RWPE2 (cell line): ENCODE data around the gene UCHL3.

Source experiments
- ATAC-seq: fragments of 200-7000 bp; cut with Tn5 transposase; 3 replicates; pipeline ENCODE4 v1.9.1; 2021; ENCODE audit warnings: low read depth
- DNase-seq: peaks from one replicate; pipeline ENCODE4 v3.0.0-alpha.2; 2020; ENCODE audit warnings: low spot score
- H3K27ac ChIP-seq: fragments of 450-650 bp; 2 replicates; pipeline ENCODE4 v1.5.1; 2017; ENCODE audit warnings: mild to moderate bottlenecking; ENCODE audit not compliant: poor library complexity, severe bottlenecking
- H3K27me3 ChIP-seq: fragments of 250-450 bp; sonication (Bioruptor Pico); 2 replicates; pipeline ENCODE4 v1.5.1; 2021; ENCODE audit warnings: mild to moderate bottlenecking, moderate library complexity; ENCODE audit not compliant: insufficient read depth, poor library complexity, severe bottlenecking
- H3K36me3 ChIP-seq: fragments of 250-450 bp; sonication (Bioruptor Pico); 2 replicates; pipeline ENCODE4 v1.5.1; 2020; ENCODE audit warnings: low read depth, mild to moderate bottlenecking, moderate library complexity
- H3K4me1 ChIP-seq: fragments of 250-450 bp; sonication (Bioruptor Pico); 2 replicates; pipeline ENCODE4 v1.5.1; 2021; ENCODE audit warnings: mild to moderate bottlenecking, moderate library complexity; ENCODE audit not compliant: insufficient read depth, poor library complexity, severe bottlenecking
- H3K4me3 ChIP-seq: fragments of 250-450 bp; sonication (Bioruptor Pico); 2 replicates; pipeline ENCODE4 v1.5.1; 2021; ENCODE audit warnings: mild to moderate bottlenecking, moderate library complexity; ENCODE audit not compliant: severe bottlenecking
- H3K9me3 ChIP-seq: fragments of 250-450 bp; sonication (Bioruptor Pico); 2 replicates; pipeline ENCODE4 v1.5.1; 2021; ENCODE audit warnings: mild to moderate bottlenecking, moderate library complexity; ENCODE audit not compliant: severe bottlenecking
- CTCF ChIP-seq: fragments of 450-650 bp; IDR thresholded peaks from one replicate; pipeline ENCODE4 v1.5.1; 2017; ENCODE audit warnings: mild to moderate bottlenecking, moderate library complexity; ENCODE audit not compliant: poor library complexity, severe bottlenecking

UCHL3 gene

DNA sequence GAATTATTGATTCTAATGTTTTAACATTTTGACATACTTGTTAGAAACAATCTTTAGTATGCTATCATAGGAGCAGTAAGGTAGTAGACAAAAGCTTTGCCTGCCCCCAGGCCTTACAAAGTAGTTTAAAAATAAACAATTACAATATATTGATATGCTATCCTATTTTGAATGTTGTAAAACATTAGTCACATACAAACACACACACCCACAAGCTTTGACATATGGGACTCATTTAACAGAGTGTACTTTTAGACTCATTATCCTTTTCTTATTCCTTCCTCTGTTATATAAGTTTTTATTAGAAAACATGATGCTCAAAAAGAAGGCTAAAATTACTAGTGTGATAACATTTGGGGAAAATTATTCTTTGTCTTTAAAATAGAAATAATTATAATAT is 33.5 kb downstream of the UCHL3 start:
- Histone ChIP-seq H3K4me3 (no peak overlapping the region), H3K4me1 (no peaks in the 10 kb centered on the region), H3K27ac (no peak overlapping the region), H3K36me3 (peaks cover 8% of the 10 kb centered on the region), H3K9me3 (no peaks in the 10 kb centered on the region), H3K27me3 (no peaks in the 10 kb centered on the region)
- TF ChIP-seq CTCF: no peak
- DNase-seq (no peak), ATAC-seq (no peak)

GRCh38 chr13:75585153-75585552 is 35.6 kb downstream of the UCHL3 start:
- H3K9me3 ChIP-seq: no peaks in the 10 kb centered on the region
- H3K27ac ChIP-seq: no peak overlapping the region
- H3K4me3 ChIP-seq: no peak overlapping the region
- peaks cover 8% of the 10 kb centered on the region for H3K36me3 ChIP-seq
- ATAC-seq: no peak
- no peaks in the 10 kb centered on the region for H3K4me1 ChIP-seq
- no peak for TF ChIP-seq CTCF
- DNase-seq: no peak
- H3K27me3 ChIP-seq: no peaks in the 10 kb centered on the region

- H3K4me1 ChIP-seq: no peaks in the 10 kb centered on the region
- TF ChIP-seq CTCF: no peak
- no peak for ATAC-seq
- no peak overlapping the region for H3K4me3 ChIP-seq
- H3K27me3 ChIP-seq: no peaks in the 10 kb centered on the region
- no peak overlapping the region for H3K27ac ChIP-seq
- H3K9me3 ChIP-seq: no peaks in the 10 kb centered on the region
- H3K36me3 ChIP-seq: peaks cover 22% of the 10 kb centered on the region
- no peak for DNase-seq
Observed at GRCh38 chr13:75587679-75588078, 38.1 kb downstream of the UCHL3 start.

GRCh38 chr13:75596657-75597182 is 47.1 kb downstream of the UCHL3 start:
- no peak for ATAC-seq
- H3K4me3 ChIP-seq: no peak overlapping the region

More at GRCh38 chr13:75596657-75597182, 47.1 kb downstream of the UCHL3 start:
- DNase-seq: no peak
- Histone ChIP-seq H3K36me3 (peaks cover 24% of the 10 kb centered on the region; the same call in 1 of the 2 replicates), H3K27me3 (no peaks in the 10 kb centered on the region), H3K4me1 (no peaks in the 10 kb centered on the region), H3K27ac (no peak overlapping the region), H3K9me3 (no peaks in the 10 kb centered on the region)
- TF ChIP-seq CTCF: no peak
